ENCODE measurements around the gene PLEKHJ1. TPM values are rescaled to one million over a fixed set of nuclear protein-coding genes. Genes with fewer than 3 reads are reported as not detected.
"Not testable (repeated sequence)": the region's sequence is repeated elsewhere in the genome, so short reads cannot be mapped to it uniquely, and the experiment has no call there.

Gene PLEKHJ1
- total and polyA plus RNA-seq, 7 donors, result 40.7 to 255 (median 57.3) TPM

- whole genome bisulfite sequencing, 2 donors, result 93 to 96% methylated on average over 15 of the region's 15 CpGs
- no peak overlapping the region for H3K4me3 ChIP-seq
- H3K9me3 ChIP-seq, result no peaks in the 10 kb centered on the region
- TF ChIP-seq POLR2AphosphoS5 (IDR thresholded peaks at IDR 0.05), result no peak
- no peak for TF ChIP-seq POLR2A (IDR thresholded peaks at IDR 0.05)
- TF ChIP-seq CTCF (IDR thresholded peaks at IDR 0.05), result no peak
- H3K4me1 ChIP-seq, result peaks cover 0 to 14% (median 12%) of the 10 kb centered on the region in 4 donors
- no peak for DNase-seq
- no peaks in the 10 kb centered on the region for H3K27me3 ChIP-seq
- intact Hi-C loops (cut with DNase I), result no loop called here
- H3K27ac ChIP-seq, result no peak overlapping the region
- peaks cover 22 to 72% (median 24%) of the 10 kb centered on the region in 4 donors for H3K36me3 ChIP-seq
Observed at GRCh38 chr19:2207008-2207407, 29.1 kb downstream of the PLEKHJ1 start.

- no peaks in the 10 kb centered on the region for H3K27me3 ChIP-seq
- intact Hi-C loops (cut with DNase I), result no loop called here
- TF ChIP-seq POLR2A (IDR thresholded peaks at IDR 0.05) (no peak), EP300 (IDR thresholded peaks at IDR 0.05) (no peak), CTCF (IDR thresholded peaks at IDR 0.05) (no peak), POLR2AphosphoS5 (IDR thresholded peaks at IDR 0.05) (no peak)
- peaks cover 0 to 68% (median 8%) of the 10 kb centered on the region in 4 donors for H3K36me3 ChIP-seq
- H3K4me3 ChIP-seq, result no peak overlapping the region
- H3K4me1 ChIP-seq, result no peaks in the 10 kb centered on the region
- DNase-seq, result no peak
- 90 to 94% methylated on average over 15 of the region's 15 CpGs for WGBS, 2 donors
- no peak overlapping the region for H3K27ac ChIP-seq
- no peaks in the 10 kb centered on the region for H3K9me3 ChIP-seq
Observed at GRCh38 chr19:2202366-2202765, 33.8 kb downstream of the PLEKHJ1 start.

GRCh38 chr19:2201473-2202148 is 34.5 kb downstream of the PLEKHJ1 start:
- DNase-seq, result no peak
- H3K27ac ChIP-seq, result no peak overlapping the region
- no peaks in the 10 kb centered on the region for H3K9me3 ChIP-seq
- TF ChIP-seq POLR2AphosphoS5 (IDR thresholded peaks at IDR 0.05) (no peak), CTCF (IDR thresholded peaks at IDR 0.05) (no peak), EP300 (IDR thresholded peaks at IDR 0.05) (no peak), POLR2A (IDR thresholded peaks at IDR 0.05) (no peak)
- intact Hi-C loops (cut with DNase I), result no loop called here
- no peaks in the 10 kb centered on the region for H3K4me1 ChIP-seq
- WGBS, 2 donors, result 95 to 96% methylated on average over 21 of the region's 21 CpGs
- peaks cover under 1 to 68% (median 9%) of the 10 kb centered on the region in 4 donors for H3K36me3 ChIP-seq
- no peaks in the 10 kb centered on the region for H3K27me3 ChIP-seq
- H3K4me3 ChIP-seq, result no peak overlapping the region

GRCh38 chr19:2200624-2201294 is 35.4 kb downstream of the PLEKHJ1 start:
- intact Hi-C loops (cut with DNase I); H3K27me3 ChIP-seq; H3K27ac ChIP-seq; H3K4me1 ChIP-seq; H3K9me3 ChIP-seq; DNase-seq; H3K4me3 ChIP-seq: not testable (repeated sequence)
- peaks cover 8 to 74% (median 11%) of the 10 kb centered on the region in 4 donors for H3K36me3 ChIP-seq
- 96% methylated on average over 50 of the region's 50 CpGs for WGBS, 2 donors

GRCh38 chr19:2199861-2200623 is 36.1 kb downstream of the PLEKHJ1 start:
- Histone ChIP-seq H3K9me3 (no peaks in the 10 kb centered on the region), H3K4me1 (no peaks in the 10 kb centered on the region), H3K27me3 (no peaks in the 10 kb centered on the region), H3K36me3 (peaks cover 12 to 74% (median 13%) of the 10 kb centered on the region in 4 donors), H3K27ac (no peak overlapping the region), H3K4me3 (no peak overlapping the region)
- 90 to 94% methylated on average over 37 of the region's 37 CpGs for WGBS, 2 donors
- intact Hi-C loops (cut with DNase I), result no loop called here
- DNase-seq, result no peak
- TF ChIP-seq CTCF (IDR thresholded peaks at IDR 0.05), result no peak
- TF ChIP-seq POLR2AphosphoS5 (IDR thresholded peaks at IDR 0.05), result no peak
- no peak for TF ChIP-seq POLR2A (IDR thresholded peaks at IDR 0.05)
- no peak for TF ChIP-seq EP300 (IDR thresholded peaks at IDR 0.05)

Measured in sigmoid colon (tissue), 7 donors.